GM12865 (cell line): ENCODE measurements around the gene PTGS2.

ENCODE experiments used
- DNase-seq: peaks from one replicate; pipeline ENCODE4 v3.0.0; 2010; ENCODE audit warnings: low read depth
- H3K4me3 ChIP-seq: 2 replicates; pipeline ENCODE4 v1.5.1; 2011; ENCODE audit warnings: mild to moderate bottlenecking, low read depth, low read length, control low read depth
- TF ChIP-seq, protein P1 (sequence below): IDR thresholded peaks from 2 replicates; pipeline ENCODE4 v1.5.1; 2011; ENCODE audit warnings: low read length, control low read depth, low read depth, inconsistent platforms; ENCODE audit not compliant: insufficient read depth; ENCODE audit errors: missing control alignments

Gene PTGS2

GRCh38 chr1:186681801-186682200 lies 1.6 kb upstream of the PTGS2 start:
- no peak overlapping the region for H3K4me3 ChIP-seq
- TF ChIP-seq, protein P1, sequence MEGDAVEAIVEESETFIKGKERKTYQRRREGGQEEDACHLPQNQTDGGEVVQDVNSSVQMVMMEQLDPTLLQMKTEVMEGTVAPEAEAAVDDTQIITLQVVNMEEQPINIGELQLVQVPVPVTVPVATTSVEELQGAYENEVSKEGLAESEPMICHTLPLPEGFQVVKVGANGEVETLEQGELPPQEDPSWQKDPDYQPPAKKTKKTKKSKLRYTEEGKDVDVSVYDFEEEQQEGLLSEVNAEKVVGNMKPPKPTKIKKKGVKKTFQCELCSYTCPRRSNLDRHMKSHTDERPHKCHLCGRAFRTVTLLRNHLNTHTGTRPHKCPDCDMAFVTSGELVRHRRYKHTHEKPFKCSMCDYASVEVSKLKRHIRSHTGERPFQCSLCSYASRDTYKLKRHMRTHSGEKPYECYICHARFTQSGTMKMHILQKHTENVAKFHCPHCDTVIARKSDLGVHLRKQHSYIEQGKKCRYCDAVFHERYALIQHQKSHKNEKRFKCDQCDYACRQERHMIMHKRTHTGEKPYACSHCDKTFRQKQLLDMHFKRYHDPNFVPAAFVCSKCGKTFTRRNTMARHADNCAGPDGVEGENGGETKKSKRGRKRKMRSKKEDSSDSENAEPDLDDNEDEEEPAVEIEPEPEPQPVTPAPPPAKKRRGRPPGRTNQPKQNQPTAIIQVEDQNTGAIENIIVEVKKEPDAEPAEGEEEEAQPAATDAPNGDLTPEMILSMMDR, result no peak
- DNase-seq, result no peak

- H3K4me3 ChIP-seq, result peak overlapping the region; percentile 71; the same call in 1 of the 2 replicates
- DNase-seq, result no peak
- TF ChIP-seq, protein P1, result no peak
Measured at GRCh38 chr1:186681121-186681520, 898 bp upstream of the PTGS2 start.

GRCh38 chr1:186679924-186680244 lies 339 bp downstream of the PTGS2 start:
- DNase-seq, result no peak
- TF ChIP-seq, protein P1, result no peak
- H3K4me3 ChIP-seq, result peak overlapping the region; percentile 71

DNA sequence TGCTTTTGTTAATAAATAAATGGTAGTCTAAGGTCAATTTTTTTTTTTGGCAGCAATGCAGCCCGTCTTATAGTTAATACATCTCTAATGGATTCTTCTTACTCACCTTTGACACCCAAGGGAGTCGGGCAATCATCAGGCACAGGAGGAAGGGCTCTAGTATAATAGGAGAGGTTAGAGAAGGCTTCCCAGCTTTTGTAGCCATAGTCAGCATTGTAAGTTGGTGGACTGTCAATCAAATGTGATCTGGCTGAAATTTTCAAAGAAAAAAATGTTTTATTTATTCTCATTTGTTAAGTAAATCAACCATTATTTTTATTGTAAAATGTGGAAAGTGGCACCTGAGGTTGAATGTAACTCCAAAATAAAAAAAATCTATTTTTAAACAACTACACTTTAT lies 2.1 kb downstream of the PTGS2 start:
- H3K4me3 ChIP-seq, result no peak overlapping the region
- DNase-seq, result no peak
- TF ChIP-seq, protein P1, result no peak

DNA sequence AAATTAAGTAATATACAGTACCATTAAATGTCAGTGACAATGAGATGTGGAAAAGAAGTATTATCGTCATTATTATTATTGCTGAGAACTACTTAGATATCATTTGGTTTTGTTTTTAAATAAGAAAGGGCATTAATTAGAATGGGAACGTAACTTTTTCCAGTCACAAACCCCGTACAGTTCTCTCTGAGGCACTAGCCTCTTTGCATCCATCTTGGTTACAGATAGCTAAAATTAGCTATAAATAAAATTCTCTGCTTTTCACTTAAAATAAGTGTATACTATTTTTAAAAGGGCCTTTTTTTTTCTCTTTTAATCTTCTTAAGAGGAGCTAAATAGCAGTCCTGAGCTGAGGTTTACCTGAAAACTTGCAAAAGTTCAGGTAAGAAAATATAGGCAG lies 7.6 kb downstream of the PTGS2 start:
- H3K4me3 ChIP-seq, result no peak overlapping the region
- TF ChIP-seq, protein P1, result no peak
- DNase-seq, result no peak

- TF ChIP-seq, protein P1, result no peak
- no peak overlapping the region for H3K4me3 ChIP-seq
- DNase-seq, result no peak
Measured at GRCh38 chr1:186672131-186672530, 8.1 kb downstream of the PTGS2 start.

DNA sequence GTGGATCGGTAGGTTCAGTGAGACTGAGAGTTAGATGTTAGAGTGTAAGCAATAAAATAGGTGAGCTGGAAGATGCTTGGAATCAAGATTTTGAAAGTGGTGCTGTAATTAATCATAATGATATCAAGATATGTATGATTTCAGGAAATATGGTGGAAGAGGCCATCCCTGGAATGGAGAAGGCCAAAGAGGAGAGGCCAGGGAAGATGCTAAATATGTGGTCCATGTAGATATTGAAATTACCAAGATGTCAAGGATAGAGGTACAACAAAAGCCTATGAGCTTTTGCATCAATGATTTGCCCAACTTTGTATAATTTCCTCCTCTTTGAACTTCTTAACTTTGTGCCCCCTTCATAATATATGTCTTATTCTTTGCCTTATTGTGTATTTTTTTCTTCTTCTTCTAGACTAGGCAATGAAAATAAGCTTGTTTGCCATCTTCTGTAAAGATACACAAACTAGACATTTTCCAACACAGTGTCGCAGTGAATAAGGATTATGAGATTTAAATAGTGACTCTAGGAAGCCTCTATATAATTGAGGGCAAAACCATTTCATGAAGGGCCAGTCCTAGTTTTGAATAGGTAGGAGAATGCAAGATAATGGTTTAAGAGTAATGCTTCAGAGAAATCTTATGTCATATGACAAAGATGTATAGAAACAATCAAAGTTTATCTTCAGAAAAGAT lies 8.9 kb downstream of the PTGS2 start:
- TF ChIP-seq, protein P1, result no peak
- no peak overlapping the region for H3K4me3 ChIP-seq
- no peak for DNase-seq
